AG09309 (cell line): ENCODE results near the gene DPF1.

Source experiments
- DNase-seq: peaks from one replicate; pipeline ENCODE4 v3.0.0-alpha.2; 2010; ENCODE audit warnings: low read depth
- H3K4me3 ChIP-seq: 2 replicates; pipeline ENCODE4 v1.5.1; 2011; ENCODE audit warnings: mild to moderate bottlenecking, low read depth, low read length, moderate library complexity; ENCODE audit not compliant: control insufficient read depth
- CTCF ChIP-seq: IDR thresholded peaks from 2 replicates; pipeline ENCODE4 v1.5.1; 2011; ENCODE audit warnings: mild to moderate bottlenecking, low read depth, low read length, inconsistent platforms; ENCODE audit not compliant: insufficient read depth, control insufficient read depth; ENCODE audit errors: missing control alignments

Gene DPF1

GRCh38 chr19:38255383-38256014, 31.5 kb upstream of the DPF1 start:
- TF ChIP-seq CTCF, result no peak
- no peak for DNase-seq
- no peak overlapping the region for H3K4me3 ChIP-seq

- no peak for DNase-seq
- no peak for TF ChIP-seq CTCF
- H3K4me3 ChIP-seq, result no peak overlapping the region
These were observed 29.8 kb upstream of the DPF1 start for GRCh38 chr19:38253788-38254187.

GRCh38 chr19:38252941-38253691, 29.1 kb upstream of the DPF1 start:
- TF ChIP-seq CTCF, result no peak
- H3K4me3 ChIP-seq, result no peak overlapping the region
- no peak for DNase-seq

GRCh38 chr19:38252385-38252784, 28.4 kb upstream of the DPF1 start:
- no peak overlapping the region for H3K4me3 ChIP-seq
- TF ChIP-seq CTCF, result no peak
- DNase-seq, result no peak

- DNase-seq, result no peak
- TF ChIP-seq CTCF, result no peak
- no peak overlapping the region for H3K4me3 ChIP-seq
These were observed 27.6 kb upstream of the DPF1 start for GRCh38 chr19:38251564-38252051.

GRCh38 chr19:38250821-38251563, 27.0 kb upstream of the DPF1 start:
- no peak for TF ChIP-seq CTCF
- no peak for DNase-seq
- H3K4me3 ChIP-seq, result no peak overlapping the region
